Caco-2 (cell line): ENCODE measurements around the gene PTPRN2. TPM values are rescaled to one million over a fixed set of nuclear protein-coding genes. Genes with fewer than 3 reads are reported as not detected.
A peak's percentile ranks its signal among the peaks of the same experiment; 100 is the strongest.
"Not testable (repeated sequence)": the region's sequence is repeated elsewhere in the genome, so short reads cannot be mapped to it uniquely, and the experiment has no call there.

ENCODE experiments used
- BruUV-seq: library from RNA; stranded (reverse); fragments of 400-500 nt; replicated peaks from 2 replicates; lab custom pipeline; 2021; lab: Mats Ljungman, UMichigan
- CTCF ChIA-PET: fragments of 300-600 bp; sonication (Branson Sonifier 250); formaldehyde crosslinking; loops from one replicate; lab custom pipeline; 2022; ENCODE audit warnings: antibody characterized with exemption; lab: Charles Lee
- POLR2A ChIA-PET: fragments of 300-600 bp; sonication (Branson Sonifier 250); formaldehyde crosslinking; loops from one replicate; lab custom pipeline; 2022; ENCODE audit warnings: antibody characterized with exemption; lab: Charles Lee
- DNase-seq, 2 experiments: peaks; one replicate each; pipeline versions ENCODE4 v3.0.0 to v3.0.0-alpha.2; 2020 to 2022
- H3K27me3 ChIP-seq: replicated peaks from 2 replicates; pipeline ENCODE4 v1.6.0; 2011; ENCODE audit warnings: low read length; ENCODE audit not compliant: control insufficient read depth, insufficient read depth
- H3K36me3 ChIP-seq: 2 replicates; pipeline ENCODE4 v1.5.1; 2011; ENCODE audit warnings: low read length; ENCODE audit not compliant: control insufficient read depth, insufficient read depth
- H3K4me1 ChIP-seq: fragments of 250-450 bp; sonication (Bioruptor Pico); 2 replicates; pipeline ENCODE4 v1.5.1; 2020; ENCODE audit warnings: mild to moderate bottlenecking
- H3K4me3 ChIP-seq: 2 replicates; pipeline ENCODE4 v1.5.1; 2011; ENCODE audit warnings: low read depth, mild to moderate bottlenecking, control low read depth, low read length
- H3K9me3 ChIP-seq: fragments of 250-450 bp; sonication (Bioruptor Pico); 2 replicates; pipeline ENCODE4 v1.5.1; 2020; ENCODE audit warnings: mild to moderate bottlenecking, moderate library complexity
- H3K27ac Mint-ChIP-seq: one replicate; pipeline ENCODE4 v1.8.0; 2022; ENCODE audit warnings: mixed read lengths; ENCODE audit not compliant: unreplicated experiment
- H3K27me3 Mint-ChIP-seq: one replicate; pipeline ENCODE4 v1.8.0; 2022; ENCODE audit warnings: mixed read lengths; ENCODE audit not compliant: insufficient read depth, unreplicated experiment
- H3K36me3 Mint-ChIP-seq: one replicate; pipeline ENCODE4 v1.8.0; 2022; ENCODE audit warnings: mild to moderate bottlenecking, mixed read lengths; ENCODE audit not compliant: insufficient read depth, unreplicated experiment
- H3K4me1 Mint-ChIP-seq: one replicate; pipeline ENCODE4 v1.8.0; 2022; ENCODE audit warnings: low read depth, mixed read lengths; ENCODE audit not compliant: unreplicated experiment
- H3K4me3 Mint-ChIP-seq: one replicate; pipeline ENCODE4 v1.8.0; 2022; ENCODE audit warnings: mild to moderate bottlenecking, moderate library complexity, mixed read lengths; ENCODE audit not compliant: unreplicated experiment
- H3K9me3 Mint-ChIP-seq: one replicate; pipeline ENCODE4 v1.8.0; 2022; ENCODE audit warnings: mixed read lengths; ENCODE audit not compliant: unreplicated experiment
- CTCF ChIP-seq, 2 experiments: fragments of 200-600 bp in 1 of 2; IDR thresholded peaks; 1 replicate in 1 of 2; 2 replicates in 1 of 2; pipeline versions ENCODE4 v1.5.1 to v1.8.0; 2011 to 2022; ENCODE audit warnings: antibody characterized with exemption in 1 of 2, control low read depth in 1 of 2, inconsistent platforms in 1 of 2, low read depth in 1 of 2, low read length in 1 of 2, mild to moderate bottlenecking in 1 of 2, moderate library complexity in 1 of 2; ENCODE audit not compliant: insufficient read depth in 1 of 2, severe bottlenecking in 1 of 2, unreplicated experiment in 1 of 2
- intact Hi-C: fragments of 100-400 bp; cut with micrococcal nuclease; formaldehyde crosslinking; loops from one replicate; pipeline ENCODE4 v1.10.0; 2022; ENCODE audit not compliant: unreplicated experiment
- total RNA-seq: library from RNA; stranded (reverse); gene quantifications from 2 replicates; pipeline ENCODE4 v1.2.3, GENCODE V29; 2022

The PTPRN2 gene
- total RNA-seq, 1 experiment from 2014 or later = 1.4 TPM

DNA sequence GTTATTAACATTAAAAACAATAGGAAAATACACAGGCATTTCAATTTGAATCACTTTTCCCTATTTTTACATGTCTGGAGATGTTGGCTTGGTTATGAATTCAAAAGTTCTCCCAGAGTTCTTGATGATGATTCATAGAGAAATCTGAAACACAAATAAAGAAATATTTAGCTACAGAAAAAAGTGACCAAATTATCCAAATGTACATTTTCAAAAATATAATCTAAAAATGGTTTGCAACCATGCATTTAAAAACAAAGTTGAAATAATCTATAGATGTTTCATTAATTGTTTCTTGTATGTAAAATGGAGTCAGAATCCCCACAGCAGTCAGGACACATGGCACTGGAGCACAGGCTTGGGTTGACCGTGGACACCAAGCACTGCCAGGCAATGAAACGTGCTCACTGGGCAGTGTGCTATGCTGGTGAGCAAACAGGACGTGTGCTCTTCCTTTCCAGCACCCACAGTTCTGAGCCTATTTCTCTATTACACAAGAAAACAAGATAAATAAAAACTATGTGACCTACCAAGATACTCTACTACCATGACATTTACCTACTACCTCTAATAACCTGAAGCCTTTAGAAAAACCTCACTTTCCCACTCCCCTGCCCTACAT lies 44.1 kb upstream of the PTPRN2 start:
- Histone ChIP-seq H3K27me3 (no peaks in the 10 kb centered on the region), H3K4me1 (peaks cover 4% of the 10 kb centered on the region; the same call in 1 of the 2 replicates), H3K36me3 (peaks cover 1% of the 10 kb centered on the region), H3K4me3 (no peak overlapping the region), H3K9me3 (no peaks in the 10 kb centered on the region)
- TF ChIP-seq CTCF (IDR thresholded peaks at IDR 0.05; ENCODE audit: insufficient read depth in 1 of 2, low read depth in 1 of 2, low read length in 1 of 2, severe bottlenecking in 1 of 2, unreplicated experiment in 1 of 2) = no peak
- Mint-ChIP-seq H3K4me1 (peaks cover 7% of the 10 kb centered on the region), H3K9me3 (no peaks in the 10 kb centered on the region), H3K4me3 (no peak overlapping the region), H3K36me3 (peaks cover 48% of the 10 kb centered on the region), H3K27ac (no peak overlapping the region), H3K27me3 (no peaks in the 10 kb centered on the region)
- DNase-seq = no peak
- CTCF ChIA-PET = no interaction called here
- BruUV-seq = no TSS peak
- intact Hi-C loops = no loop called here
- POLR2A ChIA-PET = no interaction called here

DNA sequence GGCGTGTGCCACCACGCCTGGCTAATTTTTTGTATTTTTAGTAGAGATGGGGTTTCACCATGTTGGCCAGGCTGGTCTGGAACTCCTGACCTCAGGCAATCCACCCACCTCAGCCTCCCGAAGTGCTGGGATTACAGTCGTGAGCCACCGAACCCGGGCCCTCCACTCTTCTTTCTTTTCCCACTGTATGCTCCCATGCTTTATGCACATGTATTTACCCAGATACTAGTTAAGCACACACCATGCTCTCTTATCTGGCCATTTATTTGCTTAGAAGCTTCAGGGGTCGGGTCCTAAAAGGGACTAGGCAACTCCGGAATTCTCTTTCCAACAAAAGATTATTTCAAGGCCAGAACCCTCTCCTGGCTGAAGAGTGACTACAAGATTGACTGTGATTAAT lies 38.7 kb upstream of the PTPRN2 start:
- CTCF ChIA-PET, H3K4me1 Mint-ChIP-seq, BruUV-seq, intact Hi-C loops, H3K9me3 Mint-ChIP-seq, H3K36me3 ChIP-seq, H3K4me3 Mint-ChIP-seq, H3K27me3 ChIP-seq, H3K9me3 ChIP-seq, H3K27me3 Mint-ChIP-seq, H3K4me3 ChIP-seq, H3K27ac Mint-ChIP-seq: not testable (repeated sequence)
- H3K36me3 Mint-ChIP-seq = peaks cover 55% of the 10 kb centered on the region
- POLR2A ChIA-PET = interaction anchor here (0.6 kb wide), 1 partner anchor 167 kb away, joined by 12 read pairs; no protein-coding TSS in a partner anchor
- DNase-seq = peak in 1 of 2 experiments; percentile 18
- peaks cover 17% of the 10 kb centered on the region; the same call in 1 of the 2 replicates for H3K4me1 ChIP-seq

GRCh38 chr7:158623241-158623640 lies 35.6 kb upstream of the PTPRN2 start:
- Mint-ChIP-seq H3K27me3 (no peaks in the 10 kb centered on the region), H3K9me3 (no peaks in the 10 kb centered on the region), H3K36me3 (peaks cover 37% of the 10 kb centered on the region), H3K4me3 (no peak overlapping the region), H3K27ac (no peak overlapping the region), H3K4me1 (peaks cover 10% of the 10 kb centered on the region)
- Histone ChIP-seq H3K27me3 (no peaks in the 10 kb centered on the region), H3K4me1 (peaks cover 17% of the 10 kb centered on the region; the same call in 1 of the 2 replicates), H3K9me3 (no peaks in the 10 kb centered on the region), H3K36me3 (no peaks in the 10 kb centered on the region), H3K4me3 (no peak overlapping the region)
- TF ChIP-seq CTCF (IDR thresholded peaks at IDR 0.05; ENCODE audit: insufficient read depth in 1 of 2, low read depth in 1 of 2, low read length in 1 of 2, severe bottlenecking in 1 of 2, unreplicated experiment in 1 of 2) = no peak
- BruUV-seq = no TSS peak
- CTCF ChIA-PET = no interaction called here
- intact Hi-C loops = no loop called here
- no peak for DNase-seq
- POLR2A ChIA-PET = no interaction called here
